Pericardium fibroblast (primary cell): ENCODE data around the gene HELLS. TPM values are rescaled to one million over a fixed set of nuclear protein-coding genes. Genes with fewer than 3 reads are reported as not detected.

ENCODE experiments used
- total RNA-seq: library from RNA; depleted of rRNA; stranded (reverse); fragments of >200 nt; gene quantifications from 2 replicates; pipeline ENCODE4 v1.2.3, GENCODE V29; 2015

HELLS gene
- 2.6 and 19.1 TPM in 2 replicates for total RNA-seq

GRCh38 chr10:94545391-94546048 is at the start of gene HELLS:
HELLS (plus strand) TSS chr10:94545788; CDS start chr10:94545922, 134 bp downstream.

Other genes starting within 250 kb of the HELLS start
- 7.6 and 9.7 TPM in 2 replicates for gene NOC3L, start 182.8 kb upstream of the HELLS start, total RNA-seq
- 8.4 and 8.8 TPM in 2 replicates for gene TBC1D12, start 143.2 kb upstream of the HELLS start, total RNA-seq
- not detected in 2 replicates for gene CYP2C18, start 137.9 kb downstream of the HELLS start, total RNA-seq
- not detected in 2 replicates for gene CYP2C19, start 216.9 kb downstream of the HELLS start, total RNA-seq